IMR-90 (cell line): ENCODE data around the gene MYH11.

Experiments
- BHLHE40 ChIP-seq: fragments of 150-350 bp; IDR thresholded peaks from 2 replicates; pipeline ENCODE4 v1.6.1; 2016; ENCODE audit warnings: mild to moderate bottlenecking, low read depth, low read length
- CTCF ChIP-seq: conservative IDR thresholded peaks from 2 replicates; pipeline ENCODE4 v1.5.1; 2012; ENCODE audit warnings: mild to moderate bottlenecking, low read depth, low read length, improper control_type of control experiment
- POLR2A ChIP-seq: IDR thresholded peaks from 2 replicates; pipeline ENCODE4 v1.6.1; 2012; ENCODE audit warnings: mild to moderate bottlenecking, low read depth, low read length

GRCh38 chr16:15770107-15770506 is 86.7 kb downstream of the MYH11 start:
- TF ChIP-seq CTCF (no peak), POLR2A (no peak), BHLHE40 (no peak)
